Fibroblast of villous mesenchyme (primary cell): ENCODE results near the gene MUC6. TPM values are rescaled to one million over a fixed set of nuclear protein-coding genes. Genes with fewer than 3 reads are reported as not detected.
"Not testable (repeated sequence)": the region's sequence is repeated elsewhere in the genome, so short reads cannot be mapped to it uniquely, and the experiment has no call there.

Experiments
- DNase-seq: peaks from one replicate; pipeline ENCODE4 v3.0.0-alpha.2; 2010; ENCODE audit warnings: low read depth
- H3K4me3 ChIP-seq: 2 replicates; pipeline ENCODE4 v1.5.1; 2011; ENCODE audit warnings: low read depth, mild to moderate bottlenecking, low read length
- CTCF ChIP-seq: IDR thresholded peaks from 2 replicates; pipeline ENCODE4 v1.5.1; 2012; ENCODE audit warnings: low read depth, mild to moderate bottlenecking, low read length; ENCODE audit not compliant: insufficient read depth
- total RNA-seq: library from RNA; depleted of rRNA; stranded (reverse); fragments of >200 nt; gene quantifications from 2 replicates; pipeline ENCODE4 v1.2.3, GENCODE V29; 2012

The MUC6 gene
- total RNA-seq, 1 donor = not detected

- DNase-seq = no peak
- no peak overlapping the region for H3K4me3 ChIP-seq
- no peak for TF ChIP-seq CTCF
Observed at GRCh38 chr11:978781-979180, 57.7 kb downstream of the MUC6 start.

- no peak overlapping the region for H3K4me3 ChIP-seq
- DNase-seq = no peak
- no peak for TF ChIP-seq CTCF
Observed at GRCh38 chr11:977830-978720, 58.4 kb downstream of the MUC6 start.

GRCh38 chr11:976431-977160 lies 59.9 kb downstream of the MUC6 start:
- no peak overlapping the region for H3K4me3 ChIP-seq
- no peak for TF ChIP-seq CTCF
- DNase-seq = no peak

GRCh38 chr11:975827-976226 lies 60.7 kb downstream of the MUC6 start:
- peak; percentile 36 for DNase-seq
- TF ChIP-seq CTCF = peak; percentile 38
- H3K4me3 ChIP-seq = no peak overlapping the region

GRCh38 chr11:975376-975775 lies 61.1 kb downstream of the MUC6 start:
- DNase-seq = not testable (repeated sequence)

GRCh38 chr11:973237-973636 lies 63.3 kb downstream of the MUC6 start:
- TF ChIP-seq CTCF = no peak
- no peak for DNase-seq
- no peak overlapping the region for H3K4me3 ChIP-seq

More at GRCh38 chr11:975376-975775, 61.1 kb downstream of the MUC6 start:
- not testable (repeated sequence) for H3K4me3 ChIP-seq

- DNase-seq = no peak
- no peak for TF ChIP-seq CTCF
- H3K4me3 ChIP-seq = no peak overlapping the region
Observed at GRCh38 chr11:972523-973211, 63.9 kb downstream of the MUC6 start.
